ENCODE data around the gene PCDHA2.
A peak's percentile ranks its signal among the peaks of the same experiment; 100 is the strongest.
"Not testable (repeated sequence)": the region's sequence is repeated elsewhere in the genome, so short reads cannot be mapped to it uniquely, and the experiment has no call there.

The PCDHA2 gene

GRCh38 chr5:140823475-140823874 is 28.8 kb downstream of the PCDHA2 start:
- no peak overlapping the region for H3K4me3 ChIP-seq (ENCODE audit: control insufficient read depth, low read depth, low read length)
- no peak for TF ChIP-seq CTCF (conservative IDR thresholded peaks at IDR 0.05; ENCODE audit: control insufficient read depth, insufficient read depth, low read depth, low read length)
- no peak for DNase-seq (ENCODE audit: low read depth)

- peak; percentile 15 for DNase-seq (ENCODE audit: low read depth)
- TF ChIP-seq CTCF (conservative IDR thresholded peaks at IDR 0.05; ENCODE audit: control insufficient read depth, insufficient read depth, low read depth, low read length): peak; percentile 30
- H3K4me3 ChIP-seq (ENCODE audit: control insufficient read depth, low read depth, low read length): peak within 1 kb of the TSS; percentile 9
These were observed 33.2 kb downstream of the PCDHA2 start, which contains the start of gene PCDHA6 for GRCh38 chr5:140827704-140828361. Gene PCDHA6, plus strand, starts transcription at chr5:140827960. Its CDS starts 132 bp downstream, at chr5:140828092.

- TF ChIP-seq CTCF (conservative IDR thresholded peaks at IDR 0.05; ENCODE audit: control insufficient read depth, insufficient read depth, low read depth, low read length): no peak
- H3K4me3 ChIP-seq (ENCODE audit: control insufficient read depth, low read depth, low read length): no peak overlapping the region
- DNase-seq (ENCODE audit: low read depth): no peak
These were observed 33.7 kb downstream of the PCDHA2 start for GRCh38 chr5:140828362-140828737.

- not testable (repeated sequence) for DNase-seq (ENCODE audit: low read depth); H3K4me3 ChIP-seq (ENCODE audit: control insufficient read depth, low read depth, low read length)
These were observed 35.2 kb downstream of the PCDHA2 start for GRCh38 chr5:140829511-140830501.

- TF ChIP-seq CTCF (conservative IDR thresholded peaks at IDR 0.05; ENCODE audit: control insufficient read depth, insufficient read depth, low read depth, low read length): peak; percentile 19
- peak; percentile 20 for DNase-seq (ENCODE audit: low read depth)
- H3K4me3 ChIP-seq (ENCODE audit: control insufficient read depth, low read depth, low read length): no peak within 1 kb of the TSS
These were observed 39.3 kb downstream of the PCDHA2 start, which contains the start of gene PCDHA7 for GRCh38 chr5:140833993-140834392. Gene PCDHA7, plus strand, starts transcription at chr5:140834269. Its CDS starts 115 bp downstream, at chr5:140834384.

GRCh38 chr5:140834439-140835008 is 39.9 kb downstream of the PCDHA2 start:
- H3K4me3 ChIP-seq (ENCODE audit: control insufficient read depth, low read depth, low read length); DNase-seq (ENCODE audit: low read depth): not testable (repeated sequence)

GRCh38 chr5:140835622-140836510 is 41.2 kb downstream of the PCDHA2 start:
- TF ChIP-seq CTCF (conservative IDR thresholded peaks at IDR 0.05; ENCODE audit: control insufficient read depth, insufficient read depth, low read depth, low read length): no peak
- no peak for DNase-seq (ENCODE audit: low read depth)
- no peak overlapping the region for H3K4me3 ChIP-seq (ENCODE audit: control insufficient read depth, low read depth, low read length)

Measured in fibroblast of mammary gland (primary cell).